Measurements from ENCODE around the gene PCSK7. TPM values are rescaled to one million over a fixed set of nuclear protein-coding genes. Genes with fewer than 3 reads are reported as not detected.

The PCSK7 gene
- total and polyA plus RNA-seq, 10 of the 15 experiments (the other 5 are each of a cell fraction or from before 2014, with no cell fraction given) = 5.5 to 81.5 (median 51.6) TPM

DNA sequence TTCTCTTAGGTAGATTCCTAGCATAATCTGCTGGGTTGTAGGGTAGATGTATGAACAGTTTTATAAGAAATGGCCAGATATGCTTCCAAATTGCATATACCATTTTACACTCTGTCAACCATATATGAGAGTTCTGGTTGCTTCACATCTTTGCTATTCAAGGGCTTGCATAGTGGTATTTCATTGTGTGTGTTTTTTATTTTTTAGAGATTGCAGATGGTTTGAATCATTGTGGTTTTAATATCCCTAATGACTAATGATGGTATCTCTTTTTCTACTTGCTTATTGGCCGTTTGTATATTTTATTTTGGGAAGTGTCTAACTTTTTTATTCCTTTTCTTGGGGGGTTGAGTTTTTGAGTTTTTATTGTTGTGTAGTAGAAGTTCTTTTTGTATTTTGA is 27.5 kb upstream of the PCSK7 start:
- Histone ChIP-seq H4K20me1 (ENCODE audit: control insufficient read depth, insufficient read depth) (no peaks in the 10 kb centered on the region), H3K27me3 (replicated peaks in 1 of 2; ENCODE audit: control insufficient read depth in 2 of 2, insufficient read depth in 2 of 2, low read length in 1 of 2) (no peaks in the 10 kb centered on the region), H3K79me2 (ENCODE audit: control insufficient read depth, insufficient read depth, low read length) (no peaks in the 10 kb centered on the region), H3K27ac (ENCODE audit: control insufficient read depth, insufficient read depth) (no peak overlapping the region), H3K4me3 (no peak overlapping the region), H3K36me3 (ENCODE audit: control insufficient read depth in 2 of 2, insufficient read depth in 2 of 2, low read length in 1 of 2) (no peaks in the 10 kb centered on the region; a peak in 1 of 4 replicates), H3K4me2 (ENCODE audit: control insufficient read depth, insufficient read depth) (no peak overlapping the region), H2AFZ (ENCODE audit: control insufficient read depth, low read depth, low read length) (no peak overlapping the region), H3K9me3 (replicated peaks; ENCODE audit: control insufficient read depth, insufficient read depth, low read length) (no peaks in the 10 kb centered on the region), H3K4me1 (ENCODE audit: control insufficient read depth, insufficient read depth, low read length) (no peaks in the 10 kb centered on the region), H3K9ac (ENCODE audit: control insufficient read depth, insufficient read depth, low read length) (no peak overlapping the region)
- DNase-seq (ENCODE audit: low read depth, low spot score) = no peak
- BruUV-seq (replicated peaks) = no TSS peak
- ATAC-seq = no peak
- no peak for FAIRE-seq
- 58% methylated on average over 1 of the region's 1 CpG for WGBS (ENCODE audit: insufficient coverage, insufficient replicate concordance, low lambda C conversion rate, missing lambda C conversion rate)
- POLR2A ChIA-PET = interaction anchor here (0.5 kb wide), 1 partner anchor 784 kb away, joined by 4 read pairs; no protein-coding TSS in a partner anchor
- TF ChIP-seq NR2F1 (conservative IDR thresholded peaks at IDR 0.05) (no peak), HDAC6 (IDR thresholded peaks at IDR 0.05; ENCODE audit: unreplicated experiment) (no peak), CTCF (IDR thresholded peaks at IDR 0.05 in 2 of 3, conservative IDR thresholded peaks at IDR 0.05 in 1 of 3; ENCODE audit: control insufficient read depth in 2 of 3, extremely low read depth in 1 of 3, insufficient read depth in 1 of 3, low read depth in 3 of 3, low read length in 3 of 3) (no peak), SUZ12 (IDR thresholded peaks at IDR 0.05; ENCODE audit: unreplicated experiment) (no peak), EP300 (IDR thresholded peaks at IDR 0.05; ENCODE audit: borderline replicate concordance in 1 of 2, control insufficient read depth in 1 of 2, low read depth in 2 of 2, low read length in 2 of 2) (no peak), ZBED1 (IDR thresholded peaks at IDR 0.05; ENCODE audit: borderline replicate concordance) (no peak), CBX3 (IDR thresholded peaks at IDR 0.05; ENCODE audit: borderline replicate concordance, low read depth) (no peak), ZZZ3 (IDR thresholded peaks at IDR 0.05; ENCODE audit: control insufficient read depth, insufficient read length, low read depth) (no peak), BHLHE40 (IDR thresholded peaks at IDR 0.05; ENCODE audit: borderline replicate concordance in 1 of 2, low read depth in 2 of 2, low read length in 1 of 2) (no peak)
- TF ChIP-seq, protein P1, sequence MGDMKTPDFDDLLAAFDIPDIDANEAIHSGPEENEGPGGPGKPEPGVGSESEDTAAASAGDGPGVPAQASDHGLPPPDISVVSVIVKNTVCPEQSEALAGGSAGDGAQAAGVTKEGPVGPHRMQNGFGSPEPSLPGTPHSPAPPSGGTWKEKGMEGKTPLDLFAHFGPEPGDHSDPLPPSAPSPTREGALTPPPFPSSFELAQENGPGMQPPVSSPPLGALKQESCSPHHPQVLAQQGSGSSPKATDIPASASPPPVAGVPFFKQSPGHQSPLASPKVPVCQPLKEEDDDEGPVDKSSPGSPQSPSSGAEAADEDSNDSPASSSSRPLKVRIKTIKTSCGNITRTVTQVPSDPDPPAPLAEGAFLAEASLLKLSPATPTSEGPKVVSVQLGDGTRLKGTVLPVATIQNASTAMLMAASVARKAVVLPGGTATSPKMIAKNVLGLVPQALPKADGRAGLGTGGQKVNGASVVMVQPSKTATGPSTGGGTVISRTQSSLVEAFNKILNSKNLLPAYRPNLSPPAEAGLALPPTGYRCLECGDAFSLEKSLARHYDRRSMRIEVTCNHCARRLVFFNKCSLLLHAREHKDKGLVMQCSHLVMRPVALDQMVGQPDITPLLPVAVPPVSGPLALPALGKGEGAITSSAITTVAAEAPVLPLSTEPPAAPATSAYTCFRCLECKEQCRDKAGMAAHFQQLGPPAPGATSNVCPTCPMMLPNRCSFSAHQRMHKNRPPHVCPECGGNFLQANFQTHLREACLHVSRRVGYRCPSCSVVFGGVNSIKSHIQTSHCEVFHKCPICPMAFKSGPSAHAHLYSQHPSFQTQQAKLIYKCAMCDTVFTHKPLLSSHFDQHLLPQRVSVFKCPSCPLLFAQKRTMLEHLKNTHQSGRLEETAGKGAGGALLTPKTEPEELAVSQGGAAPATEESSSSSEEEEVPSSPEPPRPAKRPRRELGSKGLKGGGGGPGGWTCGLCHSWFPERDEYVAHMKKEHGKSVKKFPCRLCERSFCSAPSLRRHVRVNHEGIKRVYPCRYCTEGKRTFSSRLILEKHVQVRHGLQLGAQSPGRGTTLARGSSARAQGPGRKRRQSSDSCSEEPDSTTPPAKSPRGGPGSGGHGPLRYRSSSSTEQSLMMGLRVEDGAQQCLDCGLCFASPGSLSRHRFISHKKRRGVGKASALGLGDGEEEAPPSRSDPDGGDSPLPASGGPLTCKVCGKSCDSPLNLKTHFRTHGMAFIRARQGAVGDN (IDR thresholded peaks at IDR 0.05) = no peak
- intact Hi-C loops (cut with micrococcal nuclease; ENCODE audit: unreplicated experiment) (no loop called here), in situ Hi-C loops (cut with MboI) (no loop called here)
- CTCF ChIA-PET = interaction anchor here (0.7 kb wide), 1 partner anchor 372 kb away, joined by 3 read pairs; no protein-coding TSS in a partner anchor
- SMC1A ChIA-PET (ENCODE audit: uncharacterized antibody, unreplicated experiment) = no interaction called here
- RAD21 ChIA-PET (ENCODE audit: unreplicated experiment) = no interaction called here

Measured in GM12878 (cell line).